ENCODE data around the gene NXN.

GRCh38 chr17:978103-979093 lies 1.2 kb downstream of the NXN start:
- no peak for TF ChIP-seq CTCF (IDR thresholded peaks at IDR 0.05)
- TF ChIP-seq POLR2A (IDR thresholded peaks at IDR 0.05) = peak in 1 of 3 donors; percentile 15
